ENCODE data around the gene HS3ST2. TPM values are rescaled to one million over a fixed set of nuclear protein-coding genes. Genes with fewer than 3 reads are reported as not detected.

Gene HS3ST2
- total RNA-seq, 2 donors from 2014 or later: 0.77 to 2.8 TPM

DNA sequence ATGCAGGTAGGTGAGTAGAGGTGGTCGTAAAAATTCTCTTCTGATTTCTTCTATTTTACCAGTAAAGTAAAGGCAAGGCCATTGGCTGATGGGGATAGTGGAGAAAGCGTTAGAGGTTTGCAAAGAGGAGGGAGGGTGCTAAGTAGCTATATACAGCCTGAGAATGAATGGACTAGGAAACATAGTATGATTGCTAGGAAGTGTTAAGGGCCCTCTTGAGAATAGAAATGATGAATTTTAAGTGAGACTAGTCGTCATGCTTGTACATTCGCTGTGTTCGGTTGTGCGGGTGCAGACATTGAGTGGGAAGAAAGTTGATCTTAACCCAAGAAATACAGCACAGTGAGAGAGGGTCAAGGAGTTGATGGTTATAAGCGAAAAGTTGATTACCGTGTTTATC lies 7.2 kb upstream of the HS3ST2 start:
- intact Hi-C loops (cut with DNase I): no loop called here
- 90% methylated on average over 8 of the region's 8 CpGs for WGBS
- Histone ChIP-seq H3K27me3 (replicated peaks; ENCODE audit: insufficient read depth) (no peaks in the 10 kb centered on the region), H3K9me3 (no peaks in the 10 kb centered on the region), H3K27ac (no peak overlapping the region), H3K36me3 (no peaks in the 10 kb centered on the region), H3K4me3 (no peak overlapping the region), H3K4me1 (replicated peaks) (no peaks in the 10 kb centered on the region)
- DNase-seq (ENCODE audit: low spot score): no peak
- TF ChIP-seq POLR2AphosphoS5 (IDR thresholded peaks at IDR 0.05): no peak
- TF ChIP-seq CTCF (IDR thresholded peaks at IDR 0.05): no peak
- TF ChIP-seq POLR2A (IDR thresholded peaks at IDR 0.05): no peak

DNA sequence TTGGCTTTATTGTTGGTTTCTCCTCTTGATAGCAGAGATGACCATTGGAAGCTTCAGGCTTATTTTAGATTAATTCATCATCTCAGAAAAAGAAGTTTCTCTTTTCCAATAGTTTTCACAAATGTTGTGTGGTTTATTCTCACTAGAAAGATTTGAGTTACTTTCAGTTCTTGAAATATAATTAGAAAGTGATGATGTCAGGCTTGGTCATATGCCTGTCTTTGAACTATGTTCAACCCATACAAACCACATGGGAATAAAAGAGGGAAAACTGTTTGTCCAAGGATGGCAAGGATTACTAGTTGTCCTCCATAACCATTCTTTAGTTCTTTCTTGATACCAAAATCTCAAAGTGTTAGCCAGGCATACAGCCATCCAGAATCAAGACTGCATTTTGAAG lies 3.7 kb upstream of the HS3ST2 start:
- TF ChIP-seq POLR2A (IDR thresholded peaks at IDR 0.05): no peak
- TF ChIP-seq CTCF (IDR thresholded peaks at IDR 0.05): no peak
- TF ChIP-seq POLR2AphosphoS5 (IDR thresholded peaks at IDR 0.05): no peak
- Histone ChIP-seq H3K27ac (no peak overlapping the region), H3K9me3 (no peaks in the 10 kb centered on the region), H3K4me1 (replicated peaks) (peaks cover 7% of the 10 kb centered on the region), H3K4me3 (no peak overlapping the region), H3K27me3 (replicated peaks; ENCODE audit: insufficient read depth) (no peaks in the 10 kb centered on the region), H3K36me3 (no peaks in the 10 kb centered on the region)
- DNase-seq (ENCODE audit: low spot score): no peak
- intact Hi-C loops (cut with DNase I): no loop called here

DNA sequence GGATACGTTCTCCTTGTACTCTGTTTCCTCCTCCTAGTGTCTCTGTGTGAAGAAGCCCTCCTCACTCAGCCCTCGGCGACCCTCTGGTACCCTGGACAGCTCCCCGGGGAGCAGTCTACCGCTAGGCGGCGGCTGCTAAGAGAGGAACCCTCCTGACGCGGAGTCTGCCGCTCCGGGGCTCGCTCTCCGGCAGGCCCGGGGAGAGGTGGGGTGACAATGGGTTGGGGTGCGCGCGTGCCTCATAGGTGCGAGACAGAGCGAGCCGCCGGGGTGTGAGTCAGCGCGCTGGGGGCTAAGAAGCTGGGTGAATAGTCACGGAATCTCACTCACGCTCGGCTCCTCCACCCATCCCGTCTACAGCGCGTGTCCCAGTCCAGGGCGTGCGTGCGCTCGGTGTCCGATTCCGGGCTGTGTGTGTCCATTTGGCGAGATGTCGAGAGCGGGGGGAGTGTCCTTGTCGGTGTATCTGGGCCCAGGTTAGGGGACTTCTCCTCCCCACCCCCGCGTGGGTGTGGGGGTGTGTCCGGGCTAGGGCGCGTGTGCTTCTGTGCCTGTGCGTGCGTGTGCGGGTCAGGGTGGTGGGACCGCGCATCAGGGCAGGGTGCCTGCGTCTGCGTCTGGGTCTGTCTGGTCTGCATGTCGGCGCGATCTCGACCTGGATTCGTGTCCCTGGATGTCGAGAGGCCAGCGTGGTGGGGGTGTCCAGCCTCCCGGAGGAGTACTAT lies 577 bp upstream of the HS3ST2 start:
- peaks cover 7% of the 10 kb centered on the region for H3K4me1 ChIP-seq (replicated peaks)
- peak; percentile 29 for DNase-seq (ENCODE audit: low spot score)
- intact Hi-C loops (cut with DNase I): no loop called here
- 3% methylated on average over 27 of the region's 59 CpGs for WGBS
- peak overlapping the region; percentile 23 to 34 for H3K4me3 ChIP-seq
- no peaks in the 10 kb centered on the region for H3K36me3 ChIP-seq
- H3K9me3 ChIP-seq: no peaks in the 10 kb centered on the region
- TF ChIP-seq CTCF (IDR thresholded peaks at IDR 0.05): peak in 3 of 4 experiments; percentile 34 to 59 (median 43)
- no peak for TF ChIP-seq POLR2A (IDR thresholded peaks at IDR 0.05)
- no peaks in the 10 kb centered on the region for H3K27me3 ChIP-seq (replicated peaks; ENCODE audit: insufficient read depth)
- no peak overlapping the region for H3K27ac ChIP-seq

GRCh38 chr16:22814711-22815105 lies 746 bp downstream of the HS3ST2 start:
- H3K27ac ChIP-seq: no peak overlapping the region
- WGBS: 3% methylated on average over 18 of the region's 41 CpGs
- intact Hi-C loops (cut with DNase I): no loop called here
- H3K27me3 ChIP-seq (replicated peaks; ENCODE audit: insufficient read depth): no peaks in the 10 kb centered on the region
- H3K4me1 ChIP-seq (replicated peaks): peaks cover 7% of the 10 kb centered on the region
- peak overlapping the region; percentile 23 to 34 for H3K4me3 ChIP-seq
- no peak for DNase-seq (ENCODE audit: low spot score)
- no peaks in the 10 kb centered on the region for H3K9me3 ChIP-seq
- H3K36me3 ChIP-seq: no peaks in the 10 kb centered on the region
- TF ChIP-seq CTCF (IDR thresholded peaks at IDR 0.05) (no peak), POLR2A (IDR thresholded peaks at IDR 0.05) (no peak), POLR2AphosphoS5 (IDR thresholded peaks at IDR 0.05) (no peak)

DNA sequence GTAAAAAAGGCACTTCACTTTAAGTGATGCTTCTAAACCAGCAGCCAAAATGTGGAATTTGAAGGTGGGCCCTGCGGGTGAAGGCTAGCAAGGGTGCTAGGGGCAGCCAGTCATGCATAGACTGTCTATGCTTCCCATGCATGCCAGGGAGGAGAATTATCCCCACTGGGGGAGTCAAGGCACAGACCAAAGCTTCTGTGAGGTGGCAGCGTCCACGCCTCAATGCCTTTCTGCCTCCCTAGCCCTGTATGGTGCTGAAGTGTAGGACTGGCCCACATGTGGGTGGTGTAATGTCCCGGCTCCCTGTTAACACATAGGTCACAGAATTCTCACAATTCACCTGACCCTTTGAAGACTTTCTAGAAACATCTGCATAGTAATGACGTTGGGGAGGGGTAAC lies 1.9 kb downstream of the HS3ST2 start:
- Histone ChIP-seq H3K4me1 (replicated peaks) (peaks cover 7% of the 10 kb centered on the region), H3K9me3 (no peaks in the 10 kb centered on the region), H3K4me3 (no peak overlapping the region), H3K27ac (no peak overlapping the region), H3K27me3 (replicated peaks; ENCODE audit: insufficient read depth) (no peaks in the 10 kb centered on the region), H3K36me3 (no peaks in the 10 kb centered on the region)
- intact Hi-C loops (cut with DNase I): no loop called here
- WGBS: 60% methylated on average over 5 of the region's 5 CpGs
- TF ChIP-seq POLR2AphosphoS5 (IDR thresholded peaks at IDR 0.05): no peak
- TF ChIP-seq POLR2A (IDR thresholded peaks at IDR 0.05): no peak
- no peak for TF ChIP-seq CTCF (IDR thresholded peaks at IDR 0.05)
- no peak for DNase-seq (ENCODE audit: low spot score)
